CD4-positive, CD25-positive, alpha-beta regulatory T cell (primary cell): ENCODE results near the gene MARCHF3. TPM values are rescaled to one million over a fixed set of nuclear protein-coding genes. Genes with fewer than 3 reads are reported as not detected.

Source experiments
- ATAC-seq, 2 donors: fragments of 150-1000 bp; cut with Tn5 transposase; one replicate each; pipeline ENCODE4 v1.10.0; 2021; ENCODE audit warnings: low read depth in 2 of 2, moderate number of reproducible peaks in 2 of 2, moderate library complexity in 1 of 2
- DNase-seq, 3 donors: peaks; one replicate each; pipeline versions ENCODE4 v3.0.0 to v3.0.0-alpha.2; 2012 to 2022; ENCODE audit warnings: mixed read lengths in 1 of 3
- H3K27ac ChIP-seq: one replicate; pipeline ENCODE4 v1.7.0; 2013; ENCODE audit warnings: mild to moderate bottlenecking, low read length; ENCODE audit not compliant: insufficient read depth, poor library complexity, severe bottlenecking
- H3K27me3 ChIP-seq: one replicate; pipeline ENCODE4 v1.7.0; 2013; ENCODE audit warnings: low read length; ENCODE audit not compliant: control insufficient read depth, insufficient read depth
- H3K36me3 ChIP-seq: one replicate; pipeline ENCODE4 v1.7.0; 2013; ENCODE audit warnings: mild to moderate bottlenecking, low read length, moderate library complexity; ENCODE audit not compliant: control insufficient read depth, insufficient read depth
- H3K4me1 ChIP-seq: 2 replicates; pipeline ENCODE4 v1.7.0; 2013; ENCODE audit warnings: mild to moderate bottlenecking, low read length; ENCODE audit not compliant: insufficient read depth, control insufficient read depth, poor library complexity, severe bottlenecking
- H3K4me3 ChIP-seq: one replicate; pipeline ENCODE4 v1.7.0; 2013; ENCODE audit warnings: low read depth, mild to moderate bottlenecking, low read length, moderate library complexity
- H3K9me3 ChIP-seq, 2 experiments: 1 replicate in 1 of 2; 2 replicates in 1 of 2; pipeline ENCODE4 v1.7.0; 2013; ENCODE audit warnings: low read length in 2 of 2, mild to moderate bottlenecking in 1 of 2, moderate library complexity in 1 of 2; ENCODE audit not compliant: control insufficient read depth in 2 of 2
- H3K27ac Mint-ChIP-seq, 3 donors: one replicate each; pipeline ENCODE4 v1.8.0; 2020 to 2022; ENCODE audit warnings: mild to moderate bottlenecking in 3 of 3, mixed read lengths in 3 of 3, moderate library complexity in 2 of 3
- H3K27me3 Mint-ChIP-seq: one replicate; pipeline ENCODE4 v1.8.0; 2022; ENCODE audit warnings: mild to moderate bottlenecking, mixed read lengths
- H3K36me3 Mint-ChIP-seq: one replicate; pipeline ENCODE4 v1.8.0; 2020; ENCODE audit warnings: mixed read lengths
- H3K4me1 Mint-ChIP-seq, 4 donors: one replicate each; pipeline ENCODE4 v1.8.0; 2020 to 2022; ENCODE audit warnings: mixed read lengths in 4 of 4, mild to moderate bottlenecking in 1 of 4
- H3K4me3 Mint-ChIP-seq, 4 donors: one replicate each; pipeline ENCODE4 v1.8.0; 2020 to 2022; ENCODE audit warnings: mild to moderate bottlenecking in 4 of 4, mixed read lengths in 4 of 4, moderate library complexity in 3 of 4
- H3K9me3 Mint-ChIP-seq, 7 donors: one replicate each; pipeline ENCODE4 v1.8.0; 2020 to 2022; ENCODE audit warnings: mixed read lengths in 7 of 7, mild to moderate bottlenecking in 3 of 7, moderate library complexity in 2 of 7
- polyA plus RNA-seq, 4 donors: library from polyadenylated mRNA; unstranded; fragments of 300-500 nt; fragmentation: Illumina TruSeq; gene quantifications; one replicate each; pipeline ENCODE4 v1.2.3, GENCODE V29; 2021
- total RNA-seq: library from RNA; stranded (reverse); gene quantifications from one replicate; pipeline ENCODE4 v1.2.3, GENCODE V29; 2022

MARCHF3 gene
- total and polyA plus RNA-seq, 5 donors from 2014 or later, result 12.5 to 21.6 (median 15.2) TPM

DNA sequence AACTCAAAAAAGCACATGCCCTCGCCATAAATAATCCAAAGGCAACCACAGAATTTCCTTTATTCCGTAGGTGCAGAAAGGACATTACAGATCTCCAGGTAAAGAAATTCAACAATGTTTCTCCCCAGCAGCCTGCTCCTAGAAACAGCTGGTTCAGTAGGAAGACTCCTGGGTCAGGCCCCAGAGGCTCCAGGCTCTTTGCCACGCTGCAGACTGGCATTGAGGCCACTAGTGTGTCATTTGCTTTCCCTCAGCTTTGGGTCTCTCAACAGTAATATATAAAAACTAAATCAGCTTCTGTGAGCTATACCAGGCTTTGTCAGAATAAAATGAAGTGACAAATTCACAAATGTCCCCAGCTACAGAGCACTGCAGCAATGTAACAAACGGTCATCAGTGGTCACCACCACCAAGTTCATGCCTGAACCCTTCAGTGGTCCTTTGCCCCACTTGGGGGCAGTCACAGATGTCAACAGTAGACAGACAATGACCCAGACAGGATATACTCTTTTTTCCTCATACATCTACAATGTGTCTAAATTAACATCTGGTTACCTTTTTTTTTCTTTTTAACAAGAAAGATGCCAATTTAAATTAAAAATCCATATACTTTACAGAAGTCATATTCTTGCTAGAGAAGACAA, 93.5 kb downstream of the MARCHF3 start:
- Mint-ChIP-seq H3K9me3 (no peaks in the 10 kb centered on the region), H3K36me3 (no peaks in the 10 kb centered on the region), H3K4me3 (no peak overlapping the region), H3K27me3 (no peaks in the 10 kb centered on the region), H3K27ac (no peak overlapping the region), H3K4me1 (peaks cover 6 to 22% (median 14%) of the 10 kb centered on the region in 4 donors)
- Histone ChIP-seq H3K36me3 (no peaks in the 10 kb centered on the region), H3K27me3 (no peaks in the 10 kb centered on the region), H3K4me3 (no peak overlapping the region), H3K4me1 (no peaks in the 10 kb centered on the region), H3K9me3 (no peaks in the 10 kb centered on the region), H3K27ac (no peak overlapping the region)
- ATAC-seq (no peak), DNase-seq (no peak)

DNA sequence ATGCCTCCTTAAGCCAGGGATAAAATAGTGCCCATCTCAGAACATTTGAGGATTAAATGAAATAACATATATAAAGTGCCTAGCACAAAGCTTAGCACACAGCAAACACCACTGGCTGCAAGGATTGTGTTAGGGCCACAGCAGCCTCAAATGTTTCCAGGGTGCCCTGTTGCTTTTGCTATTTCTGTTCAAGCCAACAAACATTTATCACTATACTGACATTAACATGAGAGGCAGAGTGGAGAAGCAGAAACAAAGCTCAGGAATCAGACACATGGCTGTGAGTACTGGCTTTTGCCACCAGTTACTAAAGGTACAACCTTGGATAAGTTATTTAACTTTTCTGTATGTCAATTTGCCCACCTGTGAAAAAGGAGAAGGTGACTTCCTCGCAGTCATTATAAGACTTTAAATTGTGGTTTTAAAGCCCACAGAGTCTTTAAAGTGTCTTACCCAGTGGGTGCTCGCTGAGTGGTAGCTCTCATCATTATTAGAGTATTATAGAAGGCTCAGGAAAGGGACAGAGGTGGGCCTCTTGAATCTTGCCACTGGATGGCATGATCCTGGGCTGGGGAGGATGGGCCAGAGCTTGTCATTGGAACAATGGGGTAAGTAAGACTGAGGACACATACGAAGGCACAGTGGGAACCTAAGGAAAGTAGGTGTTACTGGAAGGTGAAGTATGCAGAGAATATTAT, 98.2 kb downstream of the MARCHF3 start:
- Mint-ChIP-seq H3K27ac (peak overlapping the region in 1 of 3 donors; percentile 3), H3K27me3 (no peaks in the 10 kb centered on the region), H3K36me3 (no peaks in the 10 kb centered on the region), H3K9me3 (peaks cover 0 to 1% (median 0%) of the 10 kb centered on the region in 7 donors), H3K4me3 (no peak overlapping the region), H3K4me1 (peaks cover 6 to 29% (median 22%) of the 10 kb centered on the region in 4 donors)
- ATAC-seq, result no peak
- Histone ChIP-seq H3K36me3 (no peaks in the 10 kb centered on the region), H3K4me1 (no peaks in the 10 kb centered on the region), H3K27me3 (no peaks in the 10 kb centered on the region), H3K27ac (no peak overlapping the region), H3K4me3 (no peak overlapping the region), H3K9me3 (no peaks in the 10 kb centered on the region)
- DNase-seq, result no peak

DNA sequence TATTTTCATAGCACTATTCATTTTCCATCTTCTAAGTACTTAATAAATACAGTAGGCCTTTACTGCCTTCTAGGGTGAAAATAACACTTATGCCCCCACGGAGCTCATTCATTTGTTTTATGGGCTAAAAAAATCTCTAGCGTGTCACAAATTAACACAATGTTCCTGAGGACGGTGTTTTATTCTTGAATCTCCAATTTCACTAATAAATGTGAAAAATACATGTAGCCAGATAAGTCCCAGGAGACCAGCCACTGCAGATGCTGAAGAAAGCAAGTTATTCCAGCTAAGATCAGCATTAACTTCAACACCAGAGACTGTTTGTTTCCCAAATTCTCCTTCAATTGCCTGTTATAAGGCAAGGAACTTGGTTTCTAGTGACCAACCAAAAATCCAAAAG, 102.3 kb downstream of the MARCHF3 start:
- Mint-ChIP-seq H3K27me3 (no peaks in the 10 kb centered on the region), H3K36me3 (peaks cover under 1% of the 10 kb centered on the region), H3K4me3 (no peak overlapping the region), H3K9me3 (peaks cover 0 to 1% (median 0%) of the 10 kb centered on the region in 7 donors), H3K27ac (no peak overlapping the region), H3K4me1 (peaks cover 6 to 36% (median 23%) of the 10 kb centered on the region in 4 donors)
- Histone ChIP-seq H3K4me1 (no peaks in the 10 kb centered on the region), H3K9me3 (no peaks in the 10 kb centered on the region), H3K36me3 (no peaks in the 10 kb centered on the region), H3K27me3 (no peaks in the 10 kb centered on the region), H3K4me3 (no peak overlapping the region), H3K27ac (no peak overlapping the region)
- DNase-seq (no peak), ATAC-seq (no peak)

DNA sequence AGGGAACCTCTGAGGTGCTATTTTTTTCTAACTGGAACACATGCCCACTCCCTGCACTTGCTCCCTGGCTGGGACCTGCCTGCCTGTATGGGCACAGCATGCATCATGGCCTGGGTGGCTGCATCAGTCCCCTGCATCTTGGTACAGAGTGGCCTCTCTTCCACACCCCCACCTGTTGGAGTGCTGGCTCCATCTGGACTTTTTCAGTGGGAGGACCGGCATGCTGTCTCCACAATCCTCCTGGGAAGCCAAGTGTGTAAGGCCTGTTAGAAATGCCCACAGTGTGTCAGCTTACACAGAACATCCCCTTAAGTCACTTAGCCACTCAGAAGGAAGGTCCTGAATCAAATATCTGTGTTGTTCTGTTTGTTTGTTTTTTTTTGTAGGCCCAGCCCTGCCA, 102.9 kb downstream of the MARCHF3 start:
- Mint-ChIP-seq H3K9me3 (peaks cover 0 to 1% (median 0%) of the 10 kb centered on the region in 7 donors), H3K36me3 (peaks cover 4% of the 10 kb centered on the region), H3K27me3 (no peaks in the 10 kb centered on the region), H3K4me3 (no peak overlapping the region), H3K4me1 (peaks cover 4 to 32% (median 26%) of the 10 kb centered on the region in 4 donors), H3K27ac (peak overlapping the region in 2 of 3 donors; percentile 10 to 29)
- ATAC-seq (no peak), DNase-seq (no peak)
- Histone ChIP-seq H3K4me3 (no peak overlapping the region), H3K9me3 (no peaks in the 10 kb centered on the region), H3K4me1 (no peaks in the 10 kb centered on the region), H3K36me3 (no peaks in the 10 kb centered on the region), H3K27me3 (no peaks in the 10 kb centered on the region), H3K27ac (no peak overlapping the region)

DNA sequence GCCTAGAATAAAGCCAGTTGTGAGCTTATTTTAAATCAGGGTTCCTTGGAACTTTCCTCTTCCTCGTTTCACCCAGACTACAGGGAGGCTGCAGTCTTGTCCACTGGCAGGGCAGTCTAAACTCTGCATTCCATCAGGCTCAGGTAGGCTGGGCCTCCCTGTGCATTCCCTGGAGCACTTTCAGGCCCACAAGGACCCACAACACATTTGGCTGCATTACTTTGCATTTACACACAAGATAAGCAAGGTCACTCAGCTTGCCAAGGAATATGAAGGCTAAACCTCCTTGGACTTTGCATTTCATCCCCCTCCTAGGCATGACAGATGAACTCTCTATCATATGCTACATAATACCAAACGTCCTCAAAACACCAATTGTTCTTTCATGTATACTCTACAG, 104.2 kb downstream of the MARCHF3 start:
- H3K4me1 ChIP-seq, result no peaks in the 10 kb centered on the region
- peaks cover 0 to 31% (median 19%) of the 10 kb centered on the region in 4 donors for H3K4me1 Mint-ChIP-seq
- ATAC-seq (no peak), DNase-seq (no peak)
- no peak overlapping the region for H3K4me3 ChIP-seq
- no peaks in the 10 kb centered on the region for H3K36me3 ChIP-seq
- no peaks in the 10 kb centered on the region for H3K27me3 ChIP-seq
- H3K36me3 Mint-ChIP-seq, result peaks cover 4% of the 10 kb centered on the region
- H3K27ac ChIP-seq, result no peak overlapping the region
- peak overlapping the region in 1 of 3 donors; percentile 12 for H3K27ac Mint-ChIP-seq
- no peaks in the 10 kb centered on the region for H3K9me3 ChIP-seq
- peaks cover 0 to 1% (median 0%) of the 10 kb centered on the region in 7 donors for H3K9me3 Mint-ChIP-seq
- H3K27me3 Mint-ChIP-seq, result no peaks in the 10 kb centered on the region
- no peak overlapping the region for H3K4me3 Mint-ChIP-seq

DNA sequence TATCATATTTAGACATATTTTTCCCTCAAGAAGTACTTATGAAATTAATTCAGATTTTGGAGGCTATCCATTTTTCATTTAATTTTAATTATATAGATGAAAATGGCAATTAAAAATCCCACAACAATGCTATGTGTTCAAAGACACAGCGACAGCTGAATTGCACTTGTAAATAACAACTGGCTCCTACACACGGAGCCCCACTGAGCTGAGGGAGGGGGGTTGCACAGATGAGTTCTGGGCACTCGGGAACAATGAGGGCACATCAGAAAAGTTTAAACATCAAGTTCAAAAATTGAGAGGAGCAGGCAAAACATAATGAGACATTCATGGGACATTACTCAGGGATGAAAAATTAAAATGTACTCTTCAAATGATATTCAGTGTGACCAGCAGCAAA, 104.9 kb downstream of the MARCHF3 start:
- no peaks in the 10 kb centered on the region for H3K27me3 ChIP-seq
- no peak overlapping the region for H3K4me3 Mint-ChIP-seq
- H3K27ac Mint-ChIP-seq, result peak overlapping the region in 2 of 3 donors; percentile 3 to 38
- no peak overlapping the region for H3K4me3 ChIP-seq
- peaks cover 0 to 1% (median 0%) of the 10 kb centered on the region in 7 donors for H3K9me3 Mint-ChIP-seq
- DNase-seq (no peak), ATAC-seq (no peak)
- H3K27me3 Mint-ChIP-seq, result no peaks in the 10 kb centered on the region
- no peaks in the 10 kb centered on the region for H3K36me3 ChIP-seq
- H3K27ac ChIP-seq, result no peak overlapping the region
- H3K4me1 Mint-ChIP-seq, result peaks cover 0 to 32% (median 16%) of the 10 kb centered on the region in 4 donors
- peaks cover 4% of the 10 kb centered on the region for H3K36me3 Mint-ChIP-seq
- no peaks in the 10 kb centered on the region for H3K9me3 ChIP-seq
- H3K4me1 ChIP-seq, result no peaks in the 10 kb centered on the region

DNA sequence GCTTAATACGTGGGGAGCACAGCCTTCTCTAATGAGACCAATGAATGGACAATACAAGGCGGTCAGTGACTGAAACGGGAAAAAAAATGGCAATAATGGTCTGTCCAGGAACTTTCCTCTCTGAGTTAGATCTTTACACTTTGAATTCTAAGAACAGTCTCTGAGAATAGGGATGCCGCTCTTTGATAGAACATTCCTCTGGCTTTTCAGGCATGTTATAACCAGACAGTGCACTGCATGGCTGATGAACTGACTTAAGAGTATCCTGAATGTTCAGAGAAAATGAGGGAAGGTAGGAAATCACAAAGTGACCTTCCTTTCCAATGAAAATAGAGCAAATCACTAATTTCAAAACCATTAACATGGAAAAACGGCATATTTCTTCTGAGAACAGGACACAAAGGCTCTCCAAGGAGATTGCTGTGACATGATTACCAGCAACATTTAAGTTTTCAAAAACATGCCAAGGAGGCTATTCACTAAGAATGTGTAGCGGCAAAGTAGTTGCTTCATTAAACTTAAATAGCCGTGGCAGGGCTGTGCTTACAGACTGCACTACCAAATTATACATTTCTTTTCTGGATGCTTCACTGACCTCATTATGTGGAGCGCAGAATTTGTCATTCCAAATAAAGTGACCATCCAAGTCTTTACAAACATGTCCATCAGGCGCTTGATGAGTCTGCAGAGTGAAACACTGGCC, 105.9 kb downstream of the MARCHF3 start:
- Histone ChIP-seq H3K4me3 (no peak overlapping the region), H3K27ac (no peak overlapping the region), H3K36me3 (no peaks in the 10 kb centered on the region), H3K9me3 (no peaks in the 10 kb centered on the region), H3K4me1 (no peaks in the 10 kb centered on the region), H3K27me3 (no peaks in the 10 kb centered on the region)
- Mint-ChIP-seq H3K27me3 (no peaks in the 10 kb centered on the region), H3K4me3 (no peak overlapping the region), H3K36me3 (peaks cover 4% of the 10 kb centered on the region), H3K4me1 (peaks cover 0 to 34% (median 13%) of the 10 kb centered on the region in 4 donors), H3K9me3 (peaks cover 0 to 1% (median 0%) of the 10 kb centered on the region in 7 donors), H3K27ac (peak overlapping the region in 1 of 3 donors; percentile 3)
- ATAC-seq (no peak), DNase-seq (no peak)
